Sciatic nerve (tissue), 2 donors: Measurements from ENCODE around the gene RRM2. TPM values are rescaled to one million over a fixed set of nuclear protein-coding genes. Genes with fewer than 3 reads are reported as not detected.
"Not testable (repeated sequence)": the region's sequence is repeated elsewhere in the genome, so short reads cannot be mapped to it uniquely, and the experiment has no call there.

Experiments
- ATAC-seq: fragments of 200-7000 bp; cut with Tn5 transposase; one replicate; pipeline ENCODE4 v1.9.1; 2020; ENCODE audit warnings: mild to moderate bottlenecking, moderate library complexity
- DNase-seq: peaks from one replicate; pipeline ENCODE4 v3.0.0-alpha.2; 2020; ENCODE audit warnings: low spot score
- intact Hi-C: fragments of 100-400 bp; cut with DNase I; formaldehyde crosslinking; loops from one replicate; pipeline ENCODE4 v1.14.2; 2022
- total RNA-seq: library from RNA; stranded (reverse); fragmentation: NEBNext Ultra II Directional; extraction: Animal tissue kit (Norgen Biotek cat#: 25700); gene quantifications from one replicate; pipeline ENCODE4 v1.2.1, GENCODE V29; 2021
- donor health status: DM: no; HTN: no; CAD: no.
- donor health status: DM: no; HTN: no; CAD: no.

The RRM2 gene
- total RNA-seq, 1 donor from 2014 or later: 1.0 TPM

DNA sequence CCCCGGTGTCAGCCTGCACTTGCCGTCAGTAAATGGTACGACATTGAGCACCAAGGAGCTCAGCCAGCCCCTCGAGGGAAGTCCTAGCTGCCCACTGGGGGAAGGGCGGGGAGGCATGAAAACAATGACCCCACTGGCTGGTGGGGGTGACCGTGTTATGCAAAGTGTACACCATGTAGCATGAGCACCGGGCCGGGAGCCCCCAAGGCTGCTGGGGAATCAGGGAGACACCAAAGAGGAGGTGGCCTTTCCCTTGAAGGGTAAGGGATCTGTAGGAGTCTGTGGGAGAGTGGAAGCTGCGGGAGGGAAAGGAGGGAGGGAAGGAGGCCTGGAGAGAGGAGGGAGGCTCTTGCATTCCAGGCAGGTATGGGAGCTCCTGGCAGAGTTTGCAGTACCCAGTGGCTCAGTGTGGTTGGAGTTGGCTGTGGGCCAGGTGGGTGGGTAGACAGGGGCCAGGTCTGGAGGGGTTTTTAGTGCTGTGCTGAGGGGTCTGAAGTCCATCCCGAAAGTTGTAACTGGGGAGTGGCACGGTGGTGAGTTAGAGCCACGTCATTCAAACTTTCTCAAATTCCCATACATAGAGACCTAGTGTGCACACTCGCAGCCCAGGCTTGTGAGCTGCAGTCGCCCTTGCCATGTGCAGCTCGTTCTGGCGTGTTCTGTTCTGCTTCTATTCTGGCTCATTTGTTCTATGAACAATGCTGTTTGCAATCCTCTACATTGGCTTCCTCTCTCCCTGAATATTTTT is 22.4 kb downstream of the RRM2 start:
- DNase-seq (no peak), ATAC-seq (no peak)
- intact Hi-C loops: no loop called here

DNA sequence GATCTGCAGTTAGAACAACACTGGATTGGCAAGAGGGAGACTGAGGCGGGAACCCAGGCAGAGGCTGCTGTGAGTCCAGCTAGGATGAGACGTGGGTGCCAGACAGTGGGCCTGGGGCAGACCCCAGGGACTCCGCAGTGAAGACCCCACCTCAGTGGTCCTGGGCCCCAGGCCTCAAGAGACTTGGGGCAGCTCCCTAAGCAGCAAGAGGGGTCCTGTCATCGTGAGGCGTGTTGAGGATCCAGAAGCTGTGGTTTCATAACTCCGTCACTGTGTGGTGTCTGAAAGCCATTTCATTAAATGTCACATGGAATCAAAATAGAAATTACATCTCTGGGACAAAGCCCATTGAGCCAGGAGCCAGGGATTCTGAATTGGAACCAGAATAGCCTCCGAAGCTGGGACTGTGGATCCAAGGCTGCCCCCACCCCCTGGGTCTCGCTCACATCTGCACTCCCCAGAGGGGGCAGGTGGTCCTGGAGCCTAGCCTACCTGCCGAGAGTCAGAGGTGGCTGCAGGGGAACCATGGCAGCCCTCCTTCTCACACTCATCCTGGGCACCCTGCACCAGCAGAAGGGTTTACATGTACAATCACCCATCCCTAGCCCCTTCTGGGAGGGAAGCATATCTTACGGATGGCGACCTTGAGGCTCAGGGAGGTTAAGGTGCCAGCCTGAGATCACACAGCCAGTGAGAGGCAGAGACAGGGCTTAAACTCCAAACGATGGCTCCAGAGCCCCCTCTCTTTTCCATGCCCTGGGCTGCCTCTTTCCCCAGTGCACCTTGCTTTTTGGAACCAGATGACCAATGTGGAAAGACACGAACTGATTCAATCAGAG is 23.2 kb downstream of the RRM2 start:
- ATAC-seq (no peak), DNase-seq (no peak)
- intact Hi-C loops: no loop called here

DNA sequence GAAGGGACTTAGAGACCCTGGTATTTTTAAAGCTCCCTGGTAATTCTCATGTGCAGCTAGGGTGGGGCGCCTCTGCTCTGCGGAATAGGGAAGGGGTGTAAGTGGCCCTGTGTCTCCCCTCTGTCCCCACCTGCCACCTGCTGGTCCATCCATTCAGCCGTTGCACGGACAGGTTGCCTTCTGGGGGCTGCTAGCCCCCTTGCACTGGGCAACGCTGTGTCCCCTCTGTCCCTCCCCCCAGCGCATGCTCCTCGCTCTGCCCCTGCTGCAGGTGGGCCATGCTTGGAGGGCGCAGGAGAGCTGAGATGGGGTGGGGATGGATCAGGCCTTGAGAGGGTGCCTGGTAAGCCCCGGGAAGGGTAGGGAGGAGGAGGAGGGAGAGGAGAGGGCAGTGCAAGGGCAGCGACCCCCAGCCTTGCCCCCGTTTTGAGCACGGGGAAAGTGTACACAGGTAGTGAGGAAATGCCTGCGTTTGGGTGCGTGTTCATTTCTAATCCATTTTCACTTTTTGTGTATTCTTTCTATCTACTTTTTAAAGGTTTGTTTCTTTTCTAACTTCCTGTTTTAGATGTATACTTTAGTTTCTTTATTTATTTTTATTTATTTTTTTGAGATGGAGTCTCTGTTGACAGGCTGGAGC is 23.9 kb downstream of the RRM2 start:
- no peak for ATAC-seq
- no peak for DNase-seq
- intact Hi-C loops: no loop called here

DNA sequence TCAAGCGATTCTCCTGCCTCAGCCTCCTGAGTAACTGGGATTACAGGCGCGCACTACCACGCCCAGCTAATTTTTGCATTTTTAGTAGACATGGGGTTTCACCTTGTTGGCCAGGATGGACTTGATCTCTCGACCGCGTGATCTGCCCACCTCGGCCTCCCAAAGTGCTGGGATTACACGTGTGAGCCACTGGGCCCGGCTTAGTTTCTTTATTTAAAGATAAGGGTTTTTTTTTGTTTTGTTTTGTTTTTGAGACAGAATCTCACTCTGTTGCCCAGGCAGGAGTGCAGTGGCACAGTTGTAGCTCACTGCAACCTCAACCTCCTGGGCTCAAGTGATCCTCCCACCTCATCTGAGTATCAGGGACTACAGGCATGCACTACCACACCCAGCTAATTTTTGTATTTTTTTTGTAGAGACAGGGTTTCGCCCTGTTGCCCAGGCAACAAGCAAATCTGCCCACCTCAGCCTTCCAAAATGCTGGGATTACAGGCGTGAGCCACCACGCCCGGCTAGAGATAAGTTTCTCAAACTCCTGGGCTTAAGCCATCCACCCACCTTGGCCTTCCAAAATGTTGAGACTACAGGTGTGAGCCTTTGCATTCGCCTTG is 24.6 kb downstream of the RRM2 start:
- intact Hi-C loops, ATAC-seq, DNase-seq: not testable (repeated sequence)

DNA sequence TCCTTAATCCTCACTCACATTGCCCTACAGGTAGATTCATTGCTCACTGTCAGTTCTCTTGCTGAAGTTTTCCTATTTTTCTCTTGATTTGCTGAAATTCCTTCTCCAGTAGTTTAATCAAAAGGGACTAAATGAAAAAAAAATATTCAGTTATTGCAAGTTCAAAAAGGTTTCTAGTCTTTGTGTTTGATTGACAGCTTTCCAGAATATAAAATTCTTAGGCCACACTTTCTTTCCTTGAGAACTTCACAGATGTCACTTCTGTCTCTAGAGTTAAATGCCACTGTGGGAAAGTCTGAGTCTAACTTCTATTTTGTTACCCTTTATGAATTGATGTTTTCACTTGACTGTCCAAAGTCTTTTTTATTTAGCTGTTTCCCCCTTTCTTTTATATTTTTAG is 25.7 kb downstream of the RRM2 start:
- ATAC-seq (no peak), DNase-seq (no peak)
- intact Hi-C loops: no loop called here

DNA sequence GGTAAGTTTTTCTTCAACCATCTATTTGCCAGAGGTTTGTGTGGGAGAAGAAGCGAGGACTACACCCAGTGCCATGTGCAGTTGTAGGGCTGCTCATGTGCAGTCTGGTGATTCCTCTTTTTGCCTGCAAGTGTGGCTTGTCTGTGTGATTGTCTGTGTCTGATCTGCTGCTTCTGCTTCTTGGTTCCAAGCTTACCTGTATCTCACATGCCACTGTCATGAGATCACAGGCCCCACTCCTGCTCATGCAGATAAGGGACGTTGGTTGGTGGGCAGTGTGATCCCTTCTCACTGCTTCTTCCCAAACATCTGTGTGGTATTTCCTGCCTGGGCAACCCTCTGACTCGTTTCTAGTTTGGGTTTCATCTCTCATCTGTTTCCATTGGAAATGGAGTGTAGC is 27.1 kb downstream of the RRM2 start:
- intact Hi-C loops: no loop called here
- DNase-seq: no peak
- ATAC-seq: no peak

DNA sequence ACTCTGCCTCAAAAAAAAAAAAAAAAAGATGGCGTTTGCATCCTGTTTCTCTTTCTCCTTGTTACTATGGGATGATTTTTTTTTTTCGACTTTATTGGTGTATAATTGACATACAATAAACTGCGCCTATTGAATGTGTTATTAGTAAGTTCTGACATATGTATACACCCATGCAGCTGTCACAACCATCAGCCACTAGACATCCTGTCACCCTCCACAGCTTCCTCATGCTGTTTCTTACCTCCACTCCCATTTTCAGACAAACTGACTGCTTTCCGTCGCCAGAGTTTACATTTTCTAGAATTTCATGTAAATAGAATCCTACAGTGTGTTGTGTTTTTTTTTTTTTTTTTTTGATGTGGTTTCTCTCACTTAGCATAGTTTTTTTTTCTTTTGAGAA is 27.9 kb downstream of the RRM2 start:
- ATAC-seq (no peak), DNase-seq (no peak)
- intact Hi-C loops: no loop called here

DNA sequence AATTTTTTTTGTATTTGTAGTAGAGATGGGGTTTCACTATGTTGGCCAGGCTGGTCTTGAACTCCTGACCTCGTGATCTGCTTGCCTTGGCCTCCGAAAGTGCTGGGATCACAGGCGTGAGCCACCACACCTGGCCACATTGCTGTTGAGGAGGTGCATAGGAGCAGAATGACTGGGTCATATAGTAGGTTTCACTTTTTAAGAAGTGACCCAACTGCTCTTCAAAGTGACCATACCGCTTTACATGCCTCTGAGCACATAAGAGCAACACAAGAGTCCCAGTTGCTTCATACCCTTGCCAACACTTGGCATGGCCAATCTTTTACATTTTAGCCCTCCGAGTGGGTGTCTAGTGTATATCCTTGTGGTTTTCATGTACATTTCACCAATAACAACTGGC is 28.9 kb downstream of the RRM2 start:
- no peak for ATAC-seq

DNA sequence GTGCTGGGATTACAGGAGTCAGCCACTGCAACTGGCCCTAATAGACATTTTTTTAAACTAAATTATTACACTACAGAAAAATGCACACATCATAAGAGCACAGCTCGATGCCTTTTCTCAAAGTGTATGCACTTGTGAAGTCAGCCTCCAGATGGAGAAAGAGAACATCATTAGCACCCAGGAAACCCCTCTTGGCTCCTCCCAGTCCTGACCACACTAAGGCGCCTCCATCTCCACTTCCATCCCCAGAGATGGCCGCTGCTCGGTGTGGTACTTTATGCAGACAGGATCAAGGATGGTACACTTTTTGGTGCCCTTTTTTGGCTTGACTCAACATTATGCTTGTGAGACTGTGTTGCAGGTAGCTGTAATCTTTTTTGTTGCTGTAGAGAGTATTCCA is 34.8 kb downstream of the RRM2 start:
- DNase-seq (no peak), ATAC-seq (no peak)
- intact Hi-C loops: no loop called here

More for the DNA sequence above, 28.9 kb downstream of the RRM2 start:
- intact Hi-C loops: no loop called here
- no peak for DNase-seq

DNA sequence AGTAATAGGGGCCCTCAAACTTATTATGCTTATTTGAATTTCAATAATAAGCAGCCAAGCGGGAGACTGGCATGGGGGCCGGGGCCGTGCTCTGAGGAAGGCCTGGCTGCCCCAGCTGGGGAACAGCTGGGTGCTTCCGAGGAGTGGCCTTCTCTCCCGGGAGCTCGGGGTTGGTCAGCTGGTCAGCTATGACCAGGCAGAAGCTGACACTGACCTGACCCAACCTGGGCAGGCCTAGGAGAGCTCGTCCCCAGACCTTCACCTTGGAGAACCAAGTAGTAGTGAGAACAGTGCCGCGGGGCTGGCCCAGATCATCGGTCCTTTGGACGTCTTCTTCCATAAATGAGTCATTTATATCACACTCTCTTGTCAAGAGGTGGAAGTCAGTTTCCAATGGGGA is 36.1 kb downstream of the RRM2 start:
- intact Hi-C loops: no loop called here
- no peak for ATAC-seq

DNA sequence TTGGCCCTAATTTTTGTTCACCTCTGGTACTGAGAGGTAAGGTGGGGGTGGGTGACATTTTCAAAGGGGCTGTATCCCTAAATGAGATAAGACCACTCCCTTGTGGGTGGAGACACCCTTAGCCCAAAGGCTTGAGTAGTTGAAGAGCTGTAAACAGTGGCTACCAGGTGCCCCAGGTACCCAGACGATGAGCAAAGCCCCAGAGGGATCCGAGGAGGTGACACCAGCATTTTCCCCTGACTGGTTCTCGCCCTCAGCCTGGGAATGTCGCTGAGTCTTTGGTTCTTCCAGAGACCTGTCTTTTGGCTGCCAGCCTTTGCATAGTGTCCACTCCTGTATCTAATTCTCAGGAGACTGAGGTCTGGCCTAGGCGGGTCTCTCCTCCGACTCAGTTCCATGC is 36.5 kb downstream of the RRM2 start:
- DNase-seq (no peak), ATAC-seq (no peak)
- intact Hi-C loops: no loop called here

More for the DNA sequence above, 36.1 kb downstream of the RRM2 start:
- DNase-seq: no peak

DNA sequence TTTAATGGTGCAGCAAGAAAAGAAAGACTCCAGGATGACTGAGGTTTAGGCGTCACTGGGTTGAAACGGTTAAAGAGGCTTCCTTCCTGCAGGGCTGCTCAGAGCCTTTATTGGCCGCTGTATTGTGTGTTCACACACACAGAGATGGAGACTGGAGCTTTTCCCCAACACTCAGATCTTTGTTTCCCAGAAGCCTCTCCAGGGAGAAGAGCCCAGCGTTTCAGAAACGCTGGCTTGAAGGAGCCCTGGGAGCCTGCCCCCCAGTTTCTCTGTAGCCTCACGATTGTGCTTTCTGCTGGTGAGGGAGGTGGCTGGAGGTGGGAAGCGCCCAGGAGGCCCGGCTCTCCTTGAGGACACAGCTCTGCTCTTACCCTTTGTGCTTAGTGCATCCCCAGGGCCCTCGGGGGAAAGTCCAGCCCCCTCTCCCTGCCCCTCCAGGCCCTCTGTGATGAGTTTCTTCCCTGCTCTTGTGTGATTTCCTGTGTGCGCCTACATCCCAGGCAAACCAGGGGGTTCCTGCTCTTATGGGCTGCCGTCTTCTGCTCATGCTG is 37.1 kb downstream of the RRM2 start:
- intact Hi-C loops: loop anchor here (5.0 kb wide), 2 partner anchors 1162 to 1567 kb away; no protein-coding TSS in a partner anchor
- ATAC-seq: no peak
- DNase-seq: no peak

DNA sequence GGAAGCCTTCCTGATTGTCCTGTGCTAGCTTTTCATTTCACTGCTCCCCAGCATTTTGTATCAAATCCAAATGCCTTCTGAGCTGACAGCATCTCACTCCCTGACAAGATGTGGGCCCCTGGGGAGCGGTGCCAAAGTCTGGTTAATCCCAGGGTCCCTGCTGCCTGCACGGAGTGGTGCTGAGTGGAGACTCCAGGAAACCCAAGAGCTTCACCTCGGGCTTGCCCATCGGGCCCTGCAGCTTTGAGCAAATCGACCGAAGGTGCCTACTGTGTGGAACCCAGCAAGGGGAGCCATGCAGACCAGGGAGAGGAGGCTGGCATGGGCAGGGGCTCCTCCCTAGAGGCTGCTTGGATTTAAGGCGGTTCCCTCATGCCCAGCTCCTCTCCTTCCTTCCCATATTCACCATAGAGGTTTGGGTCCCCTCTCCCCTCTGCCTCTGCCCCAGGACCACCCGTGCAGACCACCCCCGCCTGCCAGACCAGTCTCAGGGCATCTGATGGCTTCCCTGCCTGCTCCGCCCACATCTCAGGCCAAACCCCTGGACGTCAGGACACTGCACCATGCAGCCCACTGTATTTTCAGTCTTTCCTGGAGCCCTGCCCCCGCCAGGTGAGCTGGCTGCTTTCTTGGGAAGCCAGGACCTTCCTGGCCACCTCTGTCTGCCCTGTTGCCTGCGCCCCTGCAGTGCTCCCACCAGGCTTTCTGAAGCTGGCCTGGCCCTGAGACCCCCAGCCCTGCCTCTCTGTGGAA is 37.8 kb downstream of the RRM2 start:
- intact Hi-C loops: loop anchor here (5.0 kb wide), 2 partner anchors 1163 to 1568 kb away; no protein-coding TSS in a partner anchor
- ATAC-seq (no peak), DNase-seq (no peak)

DNA sequence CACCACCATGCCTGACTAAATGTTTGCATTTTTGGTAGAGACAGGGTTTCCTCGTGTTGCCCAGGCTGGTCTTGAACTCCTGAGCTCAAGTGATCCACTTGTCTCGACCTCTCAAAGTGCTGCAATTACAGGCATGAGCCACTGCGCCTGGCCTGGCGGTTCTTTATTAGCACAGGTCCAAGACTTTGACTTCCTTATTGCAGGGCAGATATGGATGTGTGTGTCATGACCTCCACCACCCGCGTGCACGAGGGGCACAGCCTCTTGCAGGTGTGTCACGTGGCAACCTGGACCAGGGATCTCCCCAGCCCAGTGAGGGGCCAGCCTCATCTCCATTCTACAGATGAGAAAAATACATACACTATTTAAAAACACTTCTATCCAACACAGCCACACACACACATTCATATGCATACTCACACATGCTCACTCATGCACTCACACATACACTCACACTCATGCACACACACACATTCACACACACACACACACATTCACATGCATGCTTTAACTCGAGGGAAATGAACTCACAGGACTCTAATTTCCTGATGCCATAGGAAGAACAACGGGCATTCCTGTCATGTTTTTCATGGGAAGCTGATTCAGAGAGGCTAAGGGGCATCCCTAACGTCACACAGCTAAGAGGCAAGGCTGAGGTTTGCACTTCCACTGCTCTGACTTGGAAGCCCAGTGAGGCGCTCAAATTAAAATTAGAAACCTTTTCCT is 38.8 kb downstream of the RRM2 start:
- ATAC-seq (no peak), DNase-seq (no peak)
- intact Hi-C loops: loop anchor here (5.0 kb wide), 2 partner anchors 1164 to 1569 kb away; no protein-coding TSS in a partner anchor

DNA sequence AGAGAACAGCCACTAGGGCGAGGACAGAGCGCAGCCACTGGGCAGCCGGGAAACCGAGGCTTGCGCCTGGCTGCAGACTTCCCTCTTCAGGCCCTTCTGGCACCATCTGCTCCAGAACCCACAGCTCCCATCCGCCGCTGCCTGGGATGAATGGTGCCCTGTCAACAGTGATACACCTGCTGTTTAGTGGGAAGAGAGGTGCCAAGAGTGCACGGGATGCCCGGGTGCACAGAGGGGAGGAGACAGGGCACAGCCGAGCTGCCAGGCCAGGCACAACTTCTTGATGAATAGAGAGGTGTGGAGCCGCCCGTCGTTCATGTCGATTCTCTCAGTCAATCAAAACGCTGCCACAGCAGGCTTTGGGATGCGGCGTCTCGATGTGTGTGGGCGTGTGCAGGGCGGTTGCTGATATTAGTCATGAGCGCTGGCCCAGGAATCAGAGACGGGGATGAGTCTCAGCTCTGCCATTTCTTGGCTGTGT is 39.5 kb downstream of the RRM2 start:
- intact Hi-C loops: loop anchor here (5.0 kb wide), 2 partner anchors 1165 to 1570 kb away; no protein-coding TSS in a partner anchor
- no peak for ATAC-seq
- no peak for DNase-seq

DNA sequence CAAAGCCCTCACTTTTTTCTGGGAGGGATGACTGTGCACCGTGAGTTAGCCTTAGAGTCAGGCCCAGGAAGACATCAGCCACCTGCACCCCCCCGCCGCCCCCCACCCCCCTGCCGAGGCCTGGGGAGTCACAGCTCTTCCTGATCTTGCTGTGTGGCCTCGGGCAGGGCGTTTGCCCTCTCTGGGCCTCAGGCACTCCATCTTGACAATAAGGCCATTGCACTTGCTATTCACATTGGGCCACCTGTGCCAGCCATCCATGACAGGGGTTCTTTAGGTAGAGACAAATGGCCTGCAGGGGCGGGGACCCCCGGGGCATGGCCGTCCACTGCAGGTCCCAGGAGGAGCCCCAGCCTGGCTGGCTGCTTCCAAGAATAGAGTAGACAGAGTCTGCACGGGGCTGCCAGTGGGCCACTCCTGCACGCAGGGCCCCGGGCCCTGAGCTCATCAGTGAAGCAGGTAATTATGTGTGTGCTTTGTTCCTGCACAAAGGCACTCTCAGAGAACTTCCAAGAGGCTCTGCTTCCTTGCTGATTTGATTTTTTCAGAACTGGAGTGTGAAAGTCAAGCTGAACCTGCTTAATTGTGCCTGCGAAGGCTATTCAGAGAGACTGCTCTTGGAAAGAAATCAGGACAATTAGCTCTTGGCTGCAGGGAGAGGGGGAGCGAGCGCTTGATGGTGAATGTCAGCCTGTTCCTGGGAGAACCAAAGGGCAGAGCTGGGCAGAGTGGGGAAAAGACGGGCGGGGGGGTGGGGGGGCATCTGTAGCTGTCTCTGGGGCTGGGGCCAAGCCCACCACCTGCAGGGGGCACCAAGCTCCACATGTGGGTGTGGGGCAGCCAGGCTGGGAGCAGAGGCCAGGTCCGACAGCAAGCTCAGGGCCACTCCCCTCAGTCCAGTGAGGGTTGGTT is 40.3 kb downstream of the RRM2 start:
- DNase-seq (no peak), ATAC-seq (no peak)
- intact Hi-C loops: loop anchor here (5.0 kb wide), 2 partner anchors 1166 to 1571 kb away; no protein-coding TSS in a partner anchor
